GM19328 (cell line): Measurements from ENCODE around the gene GNA12.
"Not testable (repeated sequence)": the region's sequence is repeated elsewhere in the genome, so short reads cannot be mapped to it uniquely, and the experiment has no call there.

Experiments used
- ATAC-seq: cut with Tn5 transposase; IDR thresholded peaks from one replicate; pipeline ENCODE4 v1.9.1; 2021; ENCODE audit warnings: mild to moderate bottlenecking, moderate library complexity; ENCODE audit not compliant: unreplicated experiment

Gene GNA12

GRCh38 chr7:2732959-2733584 is 111.0 kb downstream of the GNA12 start:
- ATAC-seq = no peak

DNA sequence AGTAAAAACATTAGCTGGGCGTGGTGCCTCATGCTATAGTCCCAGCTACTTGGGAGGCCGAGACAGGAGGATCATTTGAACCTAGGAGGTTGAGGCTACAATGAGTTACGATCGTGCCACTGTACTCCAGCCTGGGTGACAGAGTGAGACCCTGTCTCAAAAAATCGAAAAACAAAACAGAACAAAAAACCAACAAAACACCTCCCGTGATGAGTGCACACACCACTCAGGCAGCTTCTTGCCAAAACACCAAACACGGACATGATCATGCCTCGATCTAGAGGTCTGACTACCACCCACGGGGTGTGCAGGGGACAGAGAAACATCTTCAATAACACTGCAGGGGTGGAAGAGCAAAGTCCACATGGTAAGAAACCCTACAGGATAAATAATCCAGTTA is 111.7 kb downstream of the GNA12 start:
- no peak for ATAC-seq

- no peak for ATAC-seq
Observed at GRCh38 chr7:2730846-2731770, 113.0 kb downstream of the GNA12 start.

DNA sequence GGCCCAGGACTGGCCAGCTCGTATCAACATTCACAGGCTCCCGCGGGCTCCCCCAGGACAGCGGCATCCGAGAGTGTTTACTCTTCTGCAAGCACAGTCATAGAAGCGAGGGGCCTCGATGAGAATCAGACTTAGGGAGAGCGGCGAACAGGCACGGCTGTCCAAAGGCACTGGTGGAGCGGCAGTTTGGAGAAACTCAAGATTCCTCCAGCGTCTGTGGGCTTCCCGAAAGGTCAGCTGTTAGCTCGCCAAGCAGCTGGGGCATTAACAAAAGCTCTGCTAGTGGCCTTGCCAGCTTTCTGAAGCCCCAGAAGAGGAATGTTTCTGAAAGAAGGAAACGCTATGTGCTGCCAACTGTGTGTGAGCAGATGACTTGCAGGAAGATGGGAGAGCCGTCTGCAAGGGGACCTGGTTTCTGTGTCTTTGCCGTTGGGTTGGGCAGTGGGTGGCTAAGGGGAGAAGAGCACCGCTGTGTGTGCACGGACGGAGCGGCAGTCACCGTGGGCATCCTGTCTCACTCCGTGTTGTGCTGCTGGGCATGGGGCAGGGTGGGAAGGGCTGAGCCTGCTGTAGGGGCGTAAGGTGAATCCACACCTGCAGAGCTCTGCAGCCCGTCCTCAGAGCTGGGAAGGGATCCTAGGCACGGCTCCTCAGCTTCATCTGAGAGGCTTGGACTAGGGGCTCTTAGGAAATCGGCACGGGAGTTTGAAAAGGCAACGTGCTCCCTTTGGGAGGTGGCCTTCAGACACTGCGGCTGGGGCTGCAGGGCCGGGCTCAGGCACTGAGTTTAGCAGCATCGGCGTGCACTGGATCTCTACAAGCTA is 114.0 kb downstream of the GNA12 start:
- ATAC-seq = no peak

DNA sequence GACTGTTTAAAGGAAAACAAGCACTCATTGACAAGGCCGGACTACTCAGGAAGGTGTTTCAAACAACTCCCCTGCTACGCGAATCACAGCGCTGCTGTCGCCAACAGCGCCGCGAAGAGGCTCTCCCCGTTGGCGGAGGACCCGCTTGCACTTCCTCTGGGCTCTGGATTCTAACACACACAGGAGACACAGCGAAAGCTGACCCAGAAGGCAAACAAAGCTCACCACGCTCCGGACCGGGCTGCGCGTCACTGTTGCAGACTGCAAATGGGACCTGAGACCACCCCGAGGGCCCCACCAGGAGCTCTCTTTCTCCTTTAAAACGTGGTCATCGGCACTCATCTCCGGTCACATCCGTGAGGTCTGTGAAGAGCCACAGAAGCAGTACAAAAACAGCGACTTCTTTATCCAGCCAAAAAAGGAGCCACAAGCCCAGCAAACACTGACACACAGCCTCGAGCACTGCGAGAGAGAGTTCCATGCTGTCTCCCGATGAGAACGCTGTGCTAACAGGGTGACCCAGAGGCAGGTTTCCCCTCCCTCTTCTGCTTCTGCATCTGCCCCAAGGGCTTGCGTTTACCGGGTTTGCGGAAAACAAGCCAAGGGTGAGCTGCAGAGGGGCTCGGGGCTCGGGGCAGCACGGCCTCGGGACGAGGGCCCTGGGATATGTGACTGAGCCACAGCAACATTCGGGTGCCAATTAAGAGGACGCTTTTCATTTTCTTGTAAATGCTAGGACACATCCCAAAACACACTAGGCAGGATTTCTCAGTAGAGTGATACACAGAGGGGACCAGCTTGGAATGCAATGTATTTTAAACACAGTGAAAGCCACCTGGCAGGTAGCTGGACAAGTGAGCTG is 114.8 kb downstream of the GNA12 start:
- no peak for ATAC-seq

DNA sequence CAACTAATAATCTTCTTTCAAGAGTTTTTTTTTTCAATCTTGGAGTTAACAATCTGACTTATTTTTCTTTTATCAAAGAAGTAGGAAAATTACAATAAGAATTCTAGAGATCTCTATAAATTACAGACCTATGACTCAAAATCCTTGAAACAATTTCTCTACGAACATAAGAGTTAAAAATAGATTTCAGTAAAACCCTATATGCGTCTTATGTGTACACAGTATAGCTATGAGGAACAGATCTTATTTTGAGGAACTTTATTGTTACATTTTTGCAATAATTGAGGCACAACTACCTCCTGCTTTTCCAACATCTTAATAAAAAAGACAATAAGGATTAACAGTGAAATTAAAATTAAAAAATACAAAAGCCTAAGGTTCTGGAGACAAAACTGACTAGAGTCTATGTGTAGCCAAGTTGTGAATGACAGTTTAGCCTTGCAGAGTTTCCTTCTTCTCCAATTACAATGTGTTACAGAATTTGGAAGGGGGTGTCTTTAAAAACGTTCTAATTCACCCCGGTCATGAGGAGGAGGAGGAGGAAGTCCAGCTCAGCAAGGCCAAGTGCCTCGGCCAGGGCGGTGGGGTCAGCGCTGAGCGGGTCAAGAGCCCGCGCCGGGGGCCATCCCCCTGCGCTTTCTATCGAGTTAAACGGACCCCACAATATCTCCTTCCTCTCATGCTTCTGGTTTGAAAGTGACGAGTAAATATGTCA is 115.6 kb downstream of the GNA12 start:
- ATAC-seq = no peak

DNA sequence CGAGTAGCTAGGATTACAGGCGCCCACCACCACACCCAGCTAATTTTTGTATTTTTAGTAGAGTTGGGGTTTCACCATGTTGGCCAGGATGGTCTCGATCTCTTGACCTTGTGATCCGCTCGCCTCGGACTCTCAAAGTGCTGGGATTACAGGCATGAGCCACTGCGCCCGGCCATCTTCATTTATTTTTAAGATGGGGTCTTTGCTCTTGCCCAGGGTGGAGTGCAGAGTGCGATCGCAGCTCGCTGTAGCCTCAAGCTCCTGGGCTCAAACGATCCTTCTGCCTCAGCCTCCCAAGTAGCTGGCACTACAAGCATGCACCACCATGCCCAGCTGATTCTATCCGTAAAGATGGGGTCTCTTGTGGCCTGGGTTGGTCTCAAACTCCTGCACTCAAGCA is 116.9 kb downstream of the GNA12 start:
- not testable (repeated sequence) for ATAC-seq

DNA sequence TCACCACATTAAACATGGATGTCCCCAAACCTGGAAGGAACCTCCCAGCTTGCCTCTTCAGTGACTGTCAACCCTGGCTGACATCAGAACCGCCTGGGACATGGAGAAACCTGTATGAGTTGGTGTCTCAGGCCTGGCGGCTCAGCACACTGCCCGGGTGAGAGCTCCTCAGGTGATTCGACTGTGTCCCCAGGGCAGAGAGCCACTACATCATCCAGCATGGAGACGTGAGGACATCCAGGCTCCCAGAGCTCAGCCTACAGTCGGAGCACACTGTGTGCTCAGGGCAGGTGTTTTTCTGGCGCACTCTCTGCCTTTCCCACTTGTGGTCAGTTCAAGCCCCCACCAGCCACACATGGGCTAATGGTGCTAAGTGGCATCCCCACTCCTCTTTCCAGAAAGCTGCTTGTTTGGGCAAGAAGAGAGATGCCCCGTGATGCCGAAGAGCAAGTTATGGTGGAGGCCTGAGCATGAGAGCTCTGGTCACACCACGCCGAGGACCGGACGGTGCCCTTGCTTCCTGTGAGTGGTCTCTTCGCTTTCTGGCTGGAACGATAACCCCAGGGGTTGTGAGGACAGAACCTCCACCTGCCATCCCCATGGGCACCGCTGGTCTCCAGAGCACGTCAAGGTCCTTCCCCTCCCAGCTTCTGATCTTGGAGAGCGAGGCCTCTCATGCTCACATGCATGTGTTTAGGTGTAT is 117.6 kb downstream of the GNA12 start:
- no peak for ATAC-seq

GRCh38 chr7:2725178-2726105 is 118.7 kb downstream of the GNA12 start:
- ATAC-seq = no peak

DNA sequence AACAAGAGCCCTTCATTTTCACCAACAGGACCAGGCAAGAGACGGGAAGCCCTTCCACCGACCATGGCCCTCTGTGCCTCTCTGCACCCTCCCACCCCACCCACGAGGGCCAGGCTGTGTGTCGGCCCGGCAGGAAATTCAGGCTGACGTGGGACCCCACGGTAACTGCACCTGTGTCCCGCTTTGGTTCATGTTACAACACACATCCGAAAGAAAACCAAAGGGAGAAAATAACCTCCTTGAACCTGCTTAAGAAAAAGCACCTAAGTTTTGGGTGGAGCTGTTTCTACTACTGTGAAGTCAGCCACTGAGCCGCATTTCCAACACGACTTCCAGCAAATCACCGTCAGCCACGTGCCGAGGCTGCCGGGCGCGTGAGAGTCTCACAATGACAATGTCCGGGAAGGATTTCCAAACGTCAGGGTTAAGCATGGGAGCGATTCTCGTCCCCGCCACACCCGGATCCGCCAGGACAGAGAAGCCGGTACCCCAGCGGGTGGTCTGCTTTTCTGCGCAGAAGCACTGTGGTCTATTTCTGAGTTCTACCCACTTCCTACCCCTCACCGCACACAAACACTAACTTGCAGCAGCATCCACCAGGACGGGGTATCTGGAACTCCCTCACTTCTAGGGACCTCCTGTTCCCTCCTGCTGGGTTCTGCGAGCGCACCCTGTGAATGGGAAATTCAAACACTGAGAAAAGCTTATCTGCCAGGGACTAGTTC is 119.5 kb downstream of the GNA12 start:
- no peak for ATAC-seq

DNA sequence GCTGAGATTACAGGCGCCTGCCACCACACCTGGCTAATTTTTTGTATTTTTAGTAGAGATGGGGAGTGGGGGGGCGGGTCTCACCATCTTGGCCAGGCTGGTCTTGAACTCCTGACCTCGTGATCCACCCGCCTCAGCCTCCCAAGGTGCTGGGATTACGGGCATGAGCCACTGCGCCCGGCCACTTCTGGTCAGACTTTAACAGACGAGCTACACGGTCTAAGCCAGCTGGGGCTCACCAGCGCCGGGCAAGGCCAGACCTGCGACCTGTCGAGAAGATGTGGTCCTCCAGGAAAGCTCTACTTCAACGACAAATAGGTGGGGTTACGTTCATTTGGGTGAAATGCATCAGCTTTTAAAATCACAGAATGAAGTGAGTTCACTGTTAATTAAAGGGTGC is 120.1 kb downstream of the GNA12 start:
- ATAC-seq = not testable (repeated sequence)

DNA sequence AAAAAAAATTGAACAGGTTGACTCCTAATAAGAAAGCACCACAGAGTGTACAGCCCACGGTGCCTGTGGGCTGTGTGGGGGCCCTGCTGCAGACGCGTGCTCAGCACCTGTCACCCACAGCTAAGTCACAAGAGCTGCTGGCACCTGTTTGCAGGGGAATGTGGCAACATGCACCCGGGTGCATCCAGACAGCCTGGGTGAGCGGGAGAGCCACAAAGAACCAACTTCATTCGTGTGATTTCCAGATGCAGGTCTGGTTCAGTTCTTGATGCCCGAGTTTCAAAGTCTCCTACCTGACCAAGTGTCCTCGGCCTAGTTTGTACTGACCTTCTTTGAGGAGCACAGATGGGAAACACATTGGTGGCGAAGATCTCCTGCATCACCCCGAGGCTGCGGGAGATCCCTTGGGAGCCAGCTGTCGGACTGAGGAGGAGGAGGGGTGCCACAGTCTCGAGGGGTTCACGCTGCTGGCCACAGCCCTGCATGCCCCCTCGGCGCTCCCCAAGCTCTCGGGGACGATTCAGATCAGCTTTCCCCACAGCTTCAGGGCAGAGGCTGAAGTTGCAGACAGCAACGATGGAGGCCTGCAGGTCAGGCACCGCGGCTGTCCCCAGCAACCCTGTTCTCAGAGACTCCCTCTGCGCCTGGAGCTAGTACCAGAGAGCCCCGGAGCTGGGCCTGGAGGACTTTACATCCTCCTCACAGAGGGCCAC is 120.8 kb downstream of the GNA12 start:
- ATAC-seq = no peak

- ATAC-seq = no peak
Observed at GRCh38 chr7:2722591-2722990, 121.5 kb downstream of the GNA12 start.

- ATAC-seq = no peak
Observed at GRCh38 chr7:2721842-2722241, 122.3 kb downstream of the GNA12 start.

GRCh38 chr7:2720024-2720423 is 124.1 kb downstream of the GNA12 start:
- no peak for ATAC-seq

- ATAC-seq = no peak
Observed at GRCh38 chr7:2719007-2719406, 125.1 kb downstream of the GNA12 start.
